ENCODE results near the gene ASXL1. TPM values are rescaled to one million over a fixed set of nuclear protein-coding genes. Genes with fewer than 3 reads are reported as not detected.

Gene ASXL1
- total and polyA plus RNA-seq, 2 experiments from 2014 or later = 10.4 to 29.0 TPM

- Mint-ChIP-seq H3K9me3 (no peaks in the 10 kb centered on the region), H3K27ac (no peak overlapping the region), H3K4me3 (no peak overlapping the region), H3K27me3 (ENCODE audit: insufficient read depth, low read depth, poor library complexity) (peaks cover 2% of the 10 kb centered on the region), H3K36me3 (ENCODE audit: low read depth) (no peaks in the 10 kb centered on the region), H3K4me1 (no peaks in the 10 kb centered on the region)
- H3K4me3 ChIP-seq = no peak overlapping the region
- H3K9me2 ChIP-seq (ENCODE audit: insufficient read depth) = no peaks in the 10 kb centered on the region
- DNase-seq (ENCODE audit: low spot score) (no peak), ATAC-seq (no peak)
- H4K20me1 ChIP-seq (replicated peaks; ENCODE audit: insufficient read depth) = peaks cover 56% of the 10 kb centered on the region
- peaks cover 2% of the 10 kb centered on the region; the same call in 1 of the 2 replicates for H3K79me2 ChIP-seq (replicated peaks; ENCODE audit: insufficient read depth)
- no peak for TF ChIP-seq CTCF (conservative IDR thresholded peaks at IDR 0.05; ENCODE audit: low read depth in 2 of 2)
- TF ChIP-seq ETS1 (IDR thresholded peaks at IDR 0.05) = no peak
- no peak for TF ChIP-seq CREB1 (CRISPR knock-in tag; IDR thresholded peaks at IDR 0.05; ENCODE audit: low read depth)
- no peak for TF ChIP-seq ZNF462 (CRISPR knock-in tag; IDR thresholded peaks at IDR 0.05)
- TF ChIP-seq POLR2AphosphoS5 (IDR thresholded peaks at IDR 0.05; ENCODE audit: low read depth) = no peak
- no peak for TF ChIP-seq EZH2phosphoT487 (IDR thresholded peaks at IDR 0.05; ENCODE audit: unreplicated experiment)
- TF ChIP-seq JUNB (IDR thresholded peaks at IDR 0.05; ENCODE audit: unreplicated experiment) = no peak
- no peak for TF ChIP-seq REST (IDR thresholded peaks at IDR 0.05; ENCODE audit: unreplicated experiment)
- TF ChIP-seq EZH2 (IDR thresholded peaks at IDR 0.05; ENCODE audit: low read depth, unreplicated experiment) = no peak
- no peak for TF ChIP-seq ZNF114 (CRISPR knock-in tag; IDR thresholded peaks at IDR 0.05)
- TF ChIP-seq STAT1 (IDR thresholded peaks at IDR 0.05; ENCODE audit: unreplicated experiment) = no peak
- TF ChIP-seq ZNF331 (CRISPR knock-in tag; IDR thresholded peaks at IDR 0.05; ENCODE audit: low read depth) = no peak
- no peak for TF ChIP-seq NANOG (IDR thresholded peaks at IDR 0.05; ENCODE audit: borderline replicate concordance)
- H3K36me3 ChIP-seq (ENCODE audit: insufficient read depth) = no peaks in the 10 kb centered on the region
- H3F3A ChIP-seq (replicated peaks; ENCODE audit: low read depth) = no peaks in the 10 kb centered on the region; the same call in 1 of the 2 replicates
- H3K4me2 ChIP-seq = no peak overlapping the region
- no peak overlapping the region for H3K27ac ChIP-seq (ENCODE audit: low read depth)
- no peaks in the 10 kb centered on the region for H3K4me1 ChIP-seq (ENCODE audit: insufficient read depth)
- no peaks in the 10 kb centered on the region for H3K27me3 ChIP-seq (ENCODE audit: insufficient read depth)
- no peak overlapping the region for H2AFZ ChIP-seq
Observed at GRCh38 chr20:32378461-32378860, 20.3 kb downstream of the ASXL1 start.

Measured in GM23338 (cell line).